GM23248 (cell line): ENCODE data around the gene HSF5.

Experiments
- EZH2 ChIP-seq: fragments of 200-600 bp; sonication (generic); IDR thresholded peaks from 2 replicates; pipeline ENCODE4 v1.6.1; 2018; ENCODE audit warnings: antibody characterized with exemption, mild to moderate bottlenecking; ENCODE audit not compliant: insufficient read depth, poor library complexity, severe bottlenecking
- EZH2phosphoT487 ChIP-seq: fragments of 200-600 bp; sonication (generic); IDR thresholded peaks from 2 replicates; pipeline ENCODE4 v1.6.1; 2018; ENCODE audit warnings: antibody characterized with exemption, moderate library complexity, mild to moderate bottlenecking, low read depth; ENCODE audit not compliant: insufficient read depth

GRCh38 chr17:58468944-58469343, 19.3 kb downstream of the HSF5 start:
- TF ChIP-seq EZH2 (no peak), EZH2phosphoT487 (no peak)
